Stimulated activated CD4-positive, alpha-beta T cell treated with anti-CD3 and anti-CD28 coated beads, Interleukin-12 subunit alpha, Interleukin-12 subunit beta, amount 100 ng/mL, for 4 hours (primary cell): ENCODE results near the gene TSSK1B.

ENCODE experiments used
- DNase-seq: peaks from one replicate; pipeline ENCODE4 v3.0.0-alpha.2; 2020

Gene TSSK1B

DNA sequence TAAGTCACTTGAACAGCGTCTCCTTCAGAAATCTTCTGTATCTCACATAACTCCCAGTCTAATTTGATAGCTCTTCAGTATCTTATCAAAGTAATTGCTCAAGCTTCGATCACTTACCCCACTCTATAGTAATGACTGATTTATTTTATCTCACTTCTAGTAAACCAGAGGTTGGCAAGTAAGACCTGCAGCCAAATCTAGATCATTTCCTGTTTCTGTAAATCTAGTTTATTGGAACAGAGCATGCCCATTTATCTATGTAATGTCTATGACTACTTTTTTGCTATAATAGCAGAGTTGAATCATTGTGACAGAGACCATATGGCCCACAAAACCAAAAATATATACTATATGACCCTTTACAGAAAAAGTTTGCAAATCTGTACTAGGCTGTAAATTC lies 40.1 kb downstream of the TSSK1B start:
- no peak for DNase-seq

GRCh38 chr5:113390224-113390623 lies 44.6 kb downstream of the TSSK1B start:
- no peak for DNase-seq

DNA sequence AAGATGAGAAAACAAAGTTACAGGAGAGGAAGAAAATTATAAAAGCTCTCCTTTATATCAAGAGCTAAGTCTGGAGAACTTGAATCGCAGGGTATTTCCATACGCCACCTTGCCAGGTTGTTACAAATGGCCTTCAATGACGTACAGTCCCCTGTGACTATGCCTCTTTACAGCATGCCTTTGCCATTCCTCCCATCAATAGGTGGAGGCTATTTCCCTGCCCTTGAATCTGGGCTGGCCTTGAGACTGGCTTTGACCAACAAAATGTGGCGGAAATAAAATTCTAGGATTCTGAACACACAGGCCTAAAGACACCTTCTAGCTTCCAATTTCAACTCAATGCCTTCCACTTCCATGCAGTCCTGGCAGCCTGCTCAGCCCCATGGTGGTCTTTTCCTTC lies 45.7 kb downstream of the TSSK1B start:
- no peak for DNase-seq

- DNase-seq = no peak
Observed at GRCh38 chr5:113387844-113388243, 46.9 kb downstream of the TSSK1B start.

DNA sequence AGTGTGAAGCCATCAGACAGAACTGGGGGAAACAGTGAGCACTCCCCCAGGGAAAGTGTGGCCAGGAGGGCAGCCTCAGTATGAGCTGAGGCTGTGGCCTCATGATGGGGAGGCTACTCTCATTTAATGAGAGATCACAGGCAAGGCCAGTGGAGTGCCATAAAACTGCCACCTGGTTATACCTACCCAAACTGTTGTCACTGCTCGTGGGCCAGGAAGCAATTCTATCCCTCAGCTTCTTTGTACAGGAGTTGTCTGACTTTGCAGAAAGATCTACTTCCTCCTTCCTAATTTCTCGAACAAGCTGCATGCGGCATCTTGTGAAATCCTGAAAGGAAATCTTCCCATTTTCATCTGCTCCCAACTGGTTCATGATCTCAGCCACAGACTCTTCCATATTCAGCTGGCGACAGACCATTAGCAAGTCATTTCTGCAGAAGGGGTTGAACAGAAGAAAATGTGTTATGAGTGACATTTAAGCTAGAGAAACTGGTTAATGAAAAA lies 50.0 kb downstream of the TSSK1B start:
- no peak for DNase-seq

DNA sequence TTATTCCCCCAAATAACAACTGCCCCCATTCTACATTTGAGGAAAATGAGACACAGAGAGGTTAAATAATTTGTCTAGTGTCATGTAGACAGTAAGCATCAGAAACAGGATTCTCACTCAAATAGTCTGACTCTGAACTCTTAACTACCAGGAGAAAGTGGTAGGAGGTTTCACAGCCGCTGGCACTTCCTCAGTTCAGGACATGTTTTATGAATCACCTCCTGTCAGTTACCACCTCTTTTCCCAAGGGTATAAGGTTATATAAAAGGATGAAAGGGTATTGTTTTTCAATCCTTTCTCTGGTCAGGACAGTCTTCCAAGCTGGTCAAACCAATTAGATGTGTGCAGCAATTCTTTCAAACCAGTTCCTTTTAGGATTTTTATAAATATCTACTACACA lies 52.1 kb downstream of the TSSK1B start:
- no peak for DNase-seq
